Measurements from ENCODE around the gene DENND2A. TPM values are rescaled to one million over a fixed set of nuclear protein-coding genes. Genes with fewer than 3 reads are reported as not detected.

DENND2A gene
- total and polyA plus RNA-seq, 2 donors (not counting 1 experiment from before 2014, with no cell fraction given): 30.6 to 39.0 TPM

- peak; percentile 52 to 64 for DNase-seq (ENCODE audit: low read depth in 2 of 2)
- H4K20me1 ChIP-seq (ENCODE audit: control insufficient read depth, extremely low read depth, insufficient read depth, low read length): no peaks in the 10 kb centered on the region
- peaks cover 2% of the 10 kb centered on the region for H3K36me3 ChIP-seq (ENCODE audit: control insufficient read depth, insufficient read depth, low read length)
- H3K27ac ChIP-seq (ENCODE audit: insufficient read depth, low read length): no peak overlapping the region
- H3K27me3 ChIP-seq (ENCODE audit: control insufficient read depth, insufficient read depth, low read length): no peaks in the 10 kb centered on the region
- no peaks in the 10 kb centered on the region for H3K79me2 ChIP-seq (ENCODE audit: control insufficient read depth, insufficient read depth, low read length)
- peaks cover 23% of the 10 kb centered on the region for H3K4me1 ChIP-seq (ENCODE audit: control insufficient read depth, extremely low read depth, insufficient read depth, low read length)
- no peak overlapping the region for H2AFZ ChIP-seq (ENCODE audit: low read length)
- no peak overlapping the region for H3K4me3 ChIP-seq (replicated peaks in 1 of 4; ENCODE audit: control extremely low read depth in 1 of 4, insufficient read depth in 1 of 4, low read depth in 3 of 4, low read length in 4 of 4)
- no peak for TF ChIP-seq CTCF (conservative IDR thresholded peaks at IDR 0.05 in 1 of 2, IDR thresholded peaks at IDR 0.05 in 1 of 2; ENCODE audit: low read depth in 1 of 2, low read length in 2 of 2)
- H3K9ac ChIP-seq (ENCODE audit: insufficient read depth, low read length): no peak overlapping the region
- no peak overlapping the region for H3K4me2 ChIP-seq (ENCODE audit: extremely low read depth, insufficient read depth, low read length)
- no peaks in the 10 kb centered on the region for H3K9me3 ChIP-seq (ENCODE audit: control insufficient read depth, insufficient read depth, low read depth, low read length)
Observed at GRCh38 chr7:140562926-140563481, 77.6 kb downstream of the DENND2A start.

GRCh38 chr7:140559410-140559809 lies 81.2 kb downstream of the DENND2A start:
- no peak overlapping the region for H3K4me3 ChIP-seq (replicated peaks in 1 of 4; ENCODE audit: control extremely low read depth in 1 of 4, insufficient read depth in 1 of 4, low read depth in 3 of 4, low read length in 4 of 4)
- no peaks in the 10 kb centered on the region for H3K9me3 ChIP-seq (ENCODE audit: control insufficient read depth, insufficient read depth, low read depth, low read length)
- peaks cover 7% of the 10 kb centered on the region for H3K4me1 ChIP-seq (ENCODE audit: control insufficient read depth, extremely low read depth, insufficient read depth, low read length)
- peaks cover 4% of the 10 kb centered on the region for H3K36me3 ChIP-seq (ENCODE audit: control insufficient read depth, insufficient read depth, low read length)
- H3K9ac ChIP-seq (ENCODE audit: insufficient read depth, low read length): no peak overlapping the region
- no peak overlapping the region for H3K4me2 ChIP-seq (ENCODE audit: extremely low read depth, insufficient read depth, low read length)
- no peaks in the 10 kb centered on the region for H4K20me1 ChIP-seq (ENCODE audit: control insufficient read depth, extremely low read depth, insufficient read depth, low read length)
- no peak overlapping the region for H3K27ac ChIP-seq (ENCODE audit: insufficient read depth, low read length)
- H2AFZ ChIP-seq (ENCODE audit: low read length): no peak overlapping the region
- TF ChIP-seq CTCF (conservative IDR thresholded peaks at IDR 0.05 in 1 of 2, IDR thresholded peaks at IDR 0.05 in 1 of 2; ENCODE audit: low read depth in 1 of 2, low read length in 2 of 2) (no peak), EZH2 (IDR thresholded peaks at IDR 0.05; ENCODE audit: low read length, missing control alignments) (no peak)
- H3K27me3 ChIP-seq (ENCODE audit: control insufficient read depth, insufficient read depth, low read length): no peaks in the 10 kb centered on the region
- no peak for DNase-seq (ENCODE audit: low read depth in 2 of 2)
- no peaks in the 10 kb centered on the region for H3K79me2 ChIP-seq (ENCODE audit: control insufficient read depth, insufficient read depth, low read length)

GRCh38 chr7:140557809-140558518 lies 82.6 kb downstream of the DENND2A start:
- Histone ChIP-seq H3K27me3 (ENCODE audit: control insufficient read depth, insufficient read depth, low read length) (no peaks in the 10 kb centered on the region), H3K36me3 (ENCODE audit: control insufficient read depth, insufficient read depth, low read length) (peaks cover 4% of the 10 kb centered on the region), H3K4me3 (replicated peaks in 1 of 4; ENCODE audit: control extremely low read depth in 1 of 4, insufficient read depth in 1 of 4, low read depth in 3 of 4, low read length in 4 of 4) (no peak overlapping the region), H2AFZ (ENCODE audit: low read length) (no peak overlapping the region), H3K4me1 (ENCODE audit: control insufficient read depth, extremely low read depth, insufficient read depth, low read length) (no peaks in the 10 kb centered on the region), H3K27ac (ENCODE audit: insufficient read depth, low read length) (no peak overlapping the region), H3K9me3 (ENCODE audit: control insufficient read depth, insufficient read depth, low read depth, low read length) (no peaks in the 10 kb centered on the region), H3K9ac (ENCODE audit: insufficient read depth, low read length) (no peak overlapping the region), H3K4me2 (ENCODE audit: extremely low read depth, insufficient read depth, low read length) (no peak overlapping the region), H3K79me2 (ENCODE audit: control insufficient read depth, insufficient read depth, low read length) (no peaks in the 10 kb centered on the region), H4K20me1 (ENCODE audit: control insufficient read depth, extremely low read depth, insufficient read depth, low read length) (no peaks in the 10 kb centered on the region)
- TF ChIP-seq CTCF (conservative IDR thresholded peaks at IDR 0.05 in 1 of 2, IDR thresholded peaks at IDR 0.05 in 1 of 2; ENCODE audit: low read depth in 1 of 2, low read length in 2 of 2) (no peak), EZH2 (IDR thresholded peaks at IDR 0.05; ENCODE audit: low read length, missing control alignments) (no peak)
- no peak for DNase-seq (ENCODE audit: low read depth in 2 of 2)

Measured in fibroblast of lung (primary cell).